AG09309 (cell line): Measurements from ENCODE around the gene RNF212.

Source experiments
- DNase-seq: peaks from one replicate; pipeline ENCODE4 v3.0.0-alpha.2; 2010; ENCODE audit warnings: low read depth
- H3K4me3 ChIP-seq: 2 replicates; pipeline ENCODE4 v1.5.1; 2011; ENCODE audit warnings: mild to moderate bottlenecking, low read depth, low read length, moderate library complexity; ENCODE audit not compliant: control insufficient read depth
- CTCF ChIP-seq: IDR thresholded peaks from 2 replicates; pipeline ENCODE4 v1.5.1; 2011; ENCODE audit warnings: mild to moderate bottlenecking, low read depth, low read length, inconsistent platforms; ENCODE audit not compliant: insufficient read depth, control insufficient read depth; ENCODE audit errors: missing control alignments

The RNF212 gene

GRCh38 chr4:1061056-1061700 is 52.2 kb downstream of the RNF212 start:
- TF ChIP-seq CTCF, result no peak
- H3K4me3 ChIP-seq, result no peak overlapping the region
- no peak for DNase-seq

- DNase-seq, result no peak
- H3K4me3 ChIP-seq, result no peak overlapping the region
- TF ChIP-seq CTCF, result no peak
Measured at GRCh38 chr4:1060621-1061020, 52.7 kb downstream of the RNF212 start.

GRCh38 chr4:1060121-1060520 is 53.2 kb downstream of the RNF212 start:
- H3K4me3 ChIP-seq, result no peak overlapping the region
- no peak for TF ChIP-seq CTCF
- no peak for DNase-seq

- TF ChIP-seq CTCF, result no peak
- no peak for DNase-seq
- no peak overlapping the region for H3K4me3 ChIP-seq
Measured at GRCh38 chr4:1058997-1059665, 54.2 kb downstream of the RNF212 start.

GRCh38 chr4:1058198-1058996 is 55.0 kb downstream of the RNF212 start:
- TF ChIP-seq CTCF, result no peak
- no peak overlapping the region for H3K4me3 ChIP-seq
- DNase-seq, result no peak

GRCh38 chr4:1057403-1057745 is 56.0 kb downstream of the RNF212 start:
- no peak for DNase-seq
- TF ChIP-seq CTCF, result no peak
- H3K4me3 ChIP-seq, result no peak overlapping the region
